Measurements from ENCODE around the gene LIMA1.
"Not testable (repeated sequence)": the region's sequence is repeated elsewhere in the genome, so short reads cannot be mapped to it uniquely, and the experiment has no call there.

LIMA1 gene

DNA sequence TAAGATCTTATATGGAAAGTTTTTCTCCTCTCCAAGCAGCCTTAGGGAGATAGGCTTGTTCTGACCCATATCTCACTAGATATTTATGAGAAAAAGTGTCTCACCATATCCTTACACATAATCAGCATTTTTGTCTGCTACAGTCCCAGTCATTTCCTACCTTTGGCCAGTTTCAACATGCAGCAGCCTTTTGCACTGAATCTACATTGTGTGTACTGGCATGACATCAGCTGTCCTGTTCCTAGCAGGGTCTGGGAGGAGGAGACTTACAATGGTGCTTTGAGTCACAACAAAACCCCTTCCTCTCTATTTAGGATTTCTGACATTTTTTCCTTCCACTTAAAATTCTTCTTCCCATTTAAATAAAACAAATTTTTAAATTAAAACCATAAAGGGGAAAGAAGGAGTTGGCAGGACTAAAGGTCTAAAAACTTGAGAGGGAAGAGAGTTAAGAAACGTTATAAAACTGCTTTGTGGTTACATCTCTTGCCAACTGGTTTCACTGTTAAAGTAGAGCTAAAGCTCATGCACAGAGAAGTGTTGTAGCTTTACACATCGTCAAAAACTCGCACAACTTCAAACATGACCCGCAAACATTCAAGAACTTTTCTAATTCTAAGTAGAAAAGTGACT is 62.8 kb downstream of the LIMA1 start:
- no peak overlapping the region for H3K4me3 ChIP-seq (ENCODE audit: low read length)
- H3K4me2 ChIP-seq (ENCODE audit: low read depth, low read length): no peak overlapping the region
- peaks cover 7% of the 10 kb centered on the region; the same call in 1 of the 2 replicates for H3F3A ChIP-seq (ENCODE audit: insufficient read depth, low read length)
- no peaks in the 10 kb centered on the region for H4K20me1 ChIP-seq (ENCODE audit: insufficient read depth, low read length)
- H2AFZ ChIP-seq (ENCODE audit: low read length): no peak overlapping the region
- no peaks in the 10 kb centered on the region for H3K27me3 ChIP-seq (replicated peaks; ENCODE audit: insufficient read depth, low read length)
- TF ChIP-seq, protein P1, sequence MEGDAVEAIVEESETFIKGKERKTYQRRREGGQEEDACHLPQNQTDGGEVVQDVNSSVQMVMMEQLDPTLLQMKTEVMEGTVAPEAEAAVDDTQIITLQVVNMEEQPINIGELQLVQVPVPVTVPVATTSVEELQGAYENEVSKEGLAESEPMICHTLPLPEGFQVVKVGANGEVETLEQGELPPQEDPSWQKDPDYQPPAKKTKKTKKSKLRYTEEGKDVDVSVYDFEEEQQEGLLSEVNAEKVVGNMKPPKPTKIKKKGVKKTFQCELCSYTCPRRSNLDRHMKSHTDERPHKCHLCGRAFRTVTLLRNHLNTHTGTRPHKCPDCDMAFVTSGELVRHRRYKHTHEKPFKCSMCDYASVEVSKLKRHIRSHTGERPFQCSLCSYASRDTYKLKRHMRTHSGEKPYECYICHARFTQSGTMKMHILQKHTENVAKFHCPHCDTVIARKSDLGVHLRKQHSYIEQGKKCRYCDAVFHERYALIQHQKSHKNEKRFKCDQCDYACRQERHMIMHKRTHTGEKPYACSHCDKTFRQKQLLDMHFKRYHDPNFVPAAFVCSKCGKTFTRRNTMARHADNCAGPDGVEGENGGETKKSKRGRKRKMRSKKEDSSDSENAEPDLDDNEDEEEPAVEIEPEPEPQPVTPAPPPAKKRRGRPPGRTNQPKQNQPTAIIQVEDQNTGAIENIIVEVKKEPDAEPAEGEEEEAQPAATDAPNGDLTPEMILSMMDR (IDR thresholded peaks at IDR 0.05; ENCODE audit: low read length): no peak
- no peaks in the 10 kb centered on the region for H3K9me3 ChIP-seq (replicated peaks; ENCODE audit: insufficient read depth, low read length)
- H3K79me2 ChIP-seq (ENCODE audit: low read length): no peaks in the 10 kb centered on the region
- H3K4me1 ChIP-seq (ENCODE audit: low read length): peaks cover 11% of the 10 kb centered on the region
- no peaks in the 10 kb centered on the region for H3K9me2 ChIP-seq (replicated peaks; ENCODE audit: insufficient read depth, low read length)
- no peak overlapping the region for H3K9ac ChIP-seq (ENCODE audit: low read length)
- no peaks in the 10 kb centered on the region for H3K36me3 ChIP-seq (replicated peaks; ENCODE audit: insufficient read depth, low read length)
- peak overlapping the region; percentile 37; the same call in 1 of the 2 replicates for H3K27ac ChIP-seq (ENCODE audit: low read length)
- peak; percentile 34 for DNase-seq

DNA sequence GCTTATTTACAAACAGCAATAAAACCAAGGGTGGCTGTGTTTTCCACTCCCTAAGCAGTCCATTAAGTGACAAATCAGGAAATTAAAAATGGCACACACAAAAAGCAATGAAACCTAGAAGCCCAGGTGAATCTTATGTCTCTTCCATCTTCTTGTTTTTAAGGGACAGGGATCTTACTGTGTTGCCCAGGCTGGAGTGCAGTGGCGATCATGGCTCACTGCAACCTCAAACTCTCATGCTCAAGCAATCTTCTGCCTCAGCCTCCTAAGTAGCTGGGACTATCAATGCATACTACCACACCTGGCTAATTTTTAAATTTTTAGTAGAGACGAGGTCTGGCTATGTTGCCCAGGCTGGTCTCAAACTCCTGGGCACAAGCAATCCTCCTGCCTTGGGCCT is 63.8 kb downstream of the LIMA1 start:
- no peak overlapping the region for H3K4me3 ChIP-seq (ENCODE audit: low read length)
- no peaks in the 10 kb centered on the region for H3K36me3 ChIP-seq (replicated peaks; ENCODE audit: insufficient read depth, low read length)
- H3K9me3 ChIP-seq (replicated peaks; ENCODE audit: insufficient read depth, low read length): no peaks in the 10 kb centered on the region
- TF ChIP-seq, protein P1 (IDR thresholded peaks at IDR 0.05; ENCODE audit: low read length): no peak
- TF ChIP-seq EZH2 (optimal IDR thresholded peaks at IDR 0.05; ENCODE audit: low read depth, low read length) (no peak), EZH2phosphoT487 (IDR thresholded peaks at IDR 0.05; ENCODE audit: low read length) (no peak)
- H3K9ac ChIP-seq (ENCODE audit: low read length): no peak overlapping the region
- peaks cover 11% of the 10 kb centered on the region for H3K4me1 ChIP-seq (ENCODE audit: low read length)
- H3K79me2 ChIP-seq (ENCODE audit: low read length): no peaks in the 10 kb centered on the region
- no peak overlapping the region for H2AFZ ChIP-seq (ENCODE audit: low read length)
- H4K20me1 ChIP-seq (ENCODE audit: insufficient read depth, low read length): no peaks in the 10 kb centered on the region
- no peak for DNase-seq
- H3F3A ChIP-seq (ENCODE audit: insufficient read depth, low read length): peaks cover 7% of the 10 kb centered on the region; the same call in 1 of the 2 replicates
- H3K27me3 ChIP-seq (replicated peaks; ENCODE audit: insufficient read depth, low read length): no peaks in the 10 kb centered on the region
- no peaks in the 10 kb centered on the region for H3K9me2 ChIP-seq (replicated peaks; ENCODE audit: insufficient read depth, low read length)
- no peak overlapping the region for H3K4me2 ChIP-seq (ENCODE audit: low read depth, low read length)
- H3K27ac ChIP-seq (ENCODE audit: low read length): no peak overlapping the region

DNA sequence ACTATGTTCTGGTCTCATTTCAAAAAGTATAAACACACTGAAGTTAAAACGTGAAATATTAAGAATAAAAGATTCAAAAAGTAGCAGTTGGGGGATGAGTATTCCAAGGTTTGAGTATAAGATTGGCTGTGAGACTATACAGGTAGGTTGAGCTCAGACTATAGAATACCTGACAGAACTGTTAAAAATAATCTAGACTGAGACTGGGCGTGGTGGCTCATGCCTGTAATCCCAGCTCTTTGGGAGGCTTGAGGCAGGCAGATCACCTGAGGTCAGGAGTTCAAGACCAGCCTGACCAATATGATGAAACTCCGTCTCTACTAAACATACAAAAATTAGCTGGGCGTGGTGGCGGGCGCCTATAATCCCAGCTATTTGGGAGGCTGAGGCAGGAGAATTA is 64.3 kb downstream of the LIMA1 start:
- not testable (repeated sequence) for H3K4me3 ChIP-seq (ENCODE audit: low read length); H3K9me2 ChIP-seq (replicated peaks; ENCODE audit: insufficient read depth, low read length); DNase-seq; H2AFZ ChIP-seq (ENCODE audit: low read length); H3K9ac ChIP-seq (ENCODE audit: low read length); H3K4me1 ChIP-seq (ENCODE audit: low read length); H4K20me1 ChIP-seq (ENCODE audit: insufficient read depth, low read length); H3K36me3 ChIP-seq (replicated peaks; ENCODE audit: insufficient read depth, low read length); H3K79me2 ChIP-seq (ENCODE audit: low read length); H3K27me3 ChIP-seq (replicated peaks; ENCODE audit: insufficient read depth, low read length); H3K27ac ChIP-seq (ENCODE audit: low read length); H3K4me2 ChIP-seq (ENCODE audit: low read depth, low read length); H3F3A ChIP-seq (ENCODE audit: insufficient read depth, low read length); H3K9me3 ChIP-seq (replicated peaks; ENCODE audit: insufficient read depth, low read length)

DNA sequence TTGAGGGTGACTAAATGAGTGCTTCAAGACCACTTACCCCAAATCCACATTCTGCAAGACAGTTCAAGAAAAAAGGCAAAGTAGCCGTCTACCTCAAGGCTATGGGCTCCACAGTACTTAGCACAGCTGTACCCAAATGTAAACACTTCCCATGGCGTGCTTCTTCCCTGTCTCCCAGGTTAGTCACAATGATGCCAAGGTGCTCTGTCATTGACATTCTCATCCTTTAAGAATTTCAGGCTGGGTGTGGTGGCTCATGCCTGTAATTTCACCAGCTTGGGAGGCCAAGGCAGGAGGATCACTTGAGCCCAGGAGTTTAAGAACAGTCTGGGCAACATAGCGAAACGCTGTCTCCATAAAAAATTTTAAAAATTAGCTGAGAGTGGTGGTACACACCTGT is 64.9 kb downstream of the LIMA1 start:
- H3K79me2 ChIP-seq (ENCODE audit: low read length): no peaks in the 10 kb centered on the region
- no peak overlapping the region for H3K9ac ChIP-seq (ENCODE audit: low read length)
- TF ChIP-seq, protein P1 (IDR thresholded peaks at IDR 0.05; ENCODE audit: low read length): no peak
- TF ChIP-seq EZH2phosphoT487 (IDR thresholded peaks at IDR 0.05; ENCODE audit: low read length) (no peak), EZH2 (optimal IDR thresholded peaks at IDR 0.05; ENCODE audit: low read depth, low read length) (no peak)
- H3K36me3 ChIP-seq (replicated peaks; ENCODE audit: insufficient read depth, low read length): no peaks in the 10 kb centered on the region
- no peak overlapping the region for H2AFZ ChIP-seq (ENCODE audit: low read length)
- peaks cover 7% of the 10 kb centered on the region; the same call in 1 of the 2 replicates for H3K4me1 ChIP-seq (ENCODE audit: low read length)
- no peak overlapping the region for H3K4me3 ChIP-seq (ENCODE audit: low read length)
- no peaks in the 10 kb centered on the region for H3K27me3 ChIP-seq (replicated peaks; ENCODE audit: insufficient read depth, low read length)
- no peak overlapping the region for H3K27ac ChIP-seq (ENCODE audit: low read length)
- H3K9me2 ChIP-seq (replicated peaks; ENCODE audit: insufficient read depth, low read length): no peaks in the 10 kb centered on the region
- peaks cover 7% of the 10 kb centered on the region; the same call in 1 of the 2 replicates for H3F3A ChIP-seq (ENCODE audit: insufficient read depth, low read length)
- no peak for DNase-seq
- no peak overlapping the region for H3K4me2 ChIP-seq (ENCODE audit: low read depth, low read length)
- H4K20me1 ChIP-seq (ENCODE audit: insufficient read depth, low read length): no peaks in the 10 kb centered on the region
- no peaks in the 10 kb centered on the region for H3K9me3 ChIP-seq (replicated peaks; ENCODE audit: insufficient read depth, low read length)

Measured in MM.1S (cell line).